Measurements from ENCODE around the gene ZNF423. TPM values are rescaled to one million over a fixed set of nuclear protein-coding genes. Genes with fewer than 3 reads are reported as not detected.

ZNF423 gene
- total RNA-seq, 1 experiment from 2014 or later: 0.20 TPM

DNA sequence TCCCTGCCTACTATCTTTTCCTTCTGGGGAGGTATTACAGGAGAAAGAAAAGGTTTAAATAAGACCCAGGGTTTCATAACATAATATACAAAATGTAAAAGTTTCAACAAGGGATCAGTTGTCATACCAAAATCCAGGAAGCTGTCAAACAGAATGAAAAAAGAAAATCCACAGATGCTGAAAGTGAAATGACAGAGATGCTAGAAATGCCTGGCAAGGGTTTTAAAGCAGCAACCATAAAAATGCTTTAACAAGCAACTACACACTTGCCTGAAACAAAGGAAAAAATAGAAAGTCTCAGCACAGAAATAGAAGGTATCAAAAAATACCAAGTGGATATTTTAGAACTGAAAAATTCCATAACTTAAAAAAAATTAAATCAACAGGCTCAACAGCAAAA lies 377.3 kb downstream of the ZNF423 start:
- CTCF ChIA-PET: no interaction called here
- Histone ChIP-seq H3K36me3 (ENCODE audit: control insufficient read depth, insufficient read depth, low read length) (no peaks in the 10 kb centered on the region), H3K27me3 (replicated peaks; ENCODE audit: control insufficient read depth, insufficient read depth, low read length) (no peaks in the 10 kb centered on the region), H3K4me1 (no peaks in the 10 kb centered on the region), H3K9me3 (no peaks in the 10 kb centered on the region), H3K4me3 (ENCODE audit: low read depth, low read length) (no peak overlapping the region)
- intact Hi-C loops (cut with micrococcal nuclease; ENCODE audit: unreplicated experiment): no loop called here
- H3K27me3 Mint-ChIP-seq (ENCODE audit: insufficient read depth, unreplicated experiment): peaks cover 10% of the 10 kb centered on the region
- DNase-seq: no peak
- H3K4me3 Mint-ChIP-seq (ENCODE audit: unreplicated experiment): no peak overlapping the region
- BruUV-seq (replicated peaks): no TSS peak
- no peaks in the 10 kb centered on the region for H3K9me3 Mint-ChIP-seq (ENCODE audit: unreplicated experiment)
- TF ChIP-seq, protein P1, sequence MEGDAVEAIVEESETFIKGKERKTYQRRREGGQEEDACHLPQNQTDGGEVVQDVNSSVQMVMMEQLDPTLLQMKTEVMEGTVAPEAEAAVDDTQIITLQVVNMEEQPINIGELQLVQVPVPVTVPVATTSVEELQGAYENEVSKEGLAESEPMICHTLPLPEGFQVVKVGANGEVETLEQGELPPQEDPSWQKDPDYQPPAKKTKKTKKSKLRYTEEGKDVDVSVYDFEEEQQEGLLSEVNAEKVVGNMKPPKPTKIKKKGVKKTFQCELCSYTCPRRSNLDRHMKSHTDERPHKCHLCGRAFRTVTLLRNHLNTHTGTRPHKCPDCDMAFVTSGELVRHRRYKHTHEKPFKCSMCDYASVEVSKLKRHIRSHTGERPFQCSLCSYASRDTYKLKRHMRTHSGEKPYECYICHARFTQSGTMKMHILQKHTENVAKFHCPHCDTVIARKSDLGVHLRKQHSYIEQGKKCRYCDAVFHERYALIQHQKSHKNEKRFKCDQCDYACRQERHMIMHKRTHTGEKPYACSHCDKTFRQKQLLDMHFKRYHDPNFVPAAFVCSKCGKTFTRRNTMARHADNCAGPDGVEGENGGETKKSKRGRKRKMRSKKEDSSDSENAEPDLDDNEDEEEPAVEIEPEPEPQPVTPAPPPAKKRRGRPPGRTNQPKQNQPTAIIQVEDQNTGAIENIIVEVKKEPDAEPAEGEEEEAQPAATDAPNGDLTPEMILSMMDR (IDR thresholded peaks at IDR 0.05; ENCODE audit: insufficient read depth in 1 of 2, low read depth in 1 of 2, low read length in 1 of 2, severe bottlenecking in 1 of 2, unreplicated experiment in 1 of 2): no peak
- POLR2A ChIA-PET: no interaction called here
- H3K27ac Mint-ChIP-seq (ENCODE audit: unreplicated experiment): no peak overlapping the region
- no peaks in the 10 kb centered on the region for H3K4me1 Mint-ChIP-seq (ENCODE audit: low read depth, unreplicated experiment)
- no peaks in the 10 kb centered on the region for H3K36me3 Mint-ChIP-seq (ENCODE audit: insufficient read depth, unreplicated experiment)

DNA sequence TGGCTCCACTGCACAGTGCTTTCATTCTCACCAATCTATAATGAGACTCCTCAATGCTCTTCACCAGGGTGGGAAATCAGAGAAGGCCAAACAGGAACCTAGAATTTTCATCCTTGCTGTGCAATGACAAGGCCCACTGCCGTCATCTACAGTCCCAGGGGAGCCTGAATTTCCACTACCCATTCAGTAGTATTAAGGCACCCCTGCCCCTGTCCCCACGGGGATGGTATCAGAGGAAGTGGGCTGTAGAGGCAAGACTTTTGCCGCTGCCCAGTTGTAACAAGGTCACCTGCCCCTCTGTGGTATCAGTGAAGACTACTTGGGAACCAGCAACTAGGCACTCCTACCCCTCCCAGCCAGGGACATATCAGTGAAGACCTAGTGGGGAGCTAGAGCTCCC lies 377.8 kb downstream of the ZNF423 start:
- Histone ChIP-seq H3K36me3 (ENCODE audit: control insufficient read depth, insufficient read depth, low read length) (no peaks in the 10 kb centered on the region), H3K4me3 (ENCODE audit: low read depth, low read length) (no peak overlapping the region), H3K4me1 (no peaks in the 10 kb centered on the region), H3K27me3 (replicated peaks; ENCODE audit: control insufficient read depth, insufficient read depth, low read length) (no peaks in the 10 kb centered on the region), H3K9me3 (no peaks in the 10 kb centered on the region)
- POLR2A ChIA-PET: no interaction called here
- Mint-ChIP-seq H3K27me3 (ENCODE audit: insufficient read depth, unreplicated experiment) (peaks cover 10% of the 10 kb centered on the region), H3K4me3 (ENCODE audit: unreplicated experiment) (no peak overlapping the region), H3K36me3 (ENCODE audit: insufficient read depth, unreplicated experiment) (no peaks in the 10 kb centered on the region), H3K9me3 (ENCODE audit: unreplicated experiment) (no peaks in the 10 kb centered on the region), H3K27ac (ENCODE audit: unreplicated experiment) (no peak overlapping the region), H3K4me1 (ENCODE audit: low read depth, unreplicated experiment) (no peaks in the 10 kb centered on the region)
- intact Hi-C loops (cut with micrococcal nuclease; ENCODE audit: unreplicated experiment): no loop called here
- no TSS peak for BruUV-seq (replicated peaks)
- CTCF ChIA-PET: no interaction called here
- TF ChIP-seq, protein P1 (IDR thresholded peaks at IDR 0.05; ENCODE audit: insufficient read depth in 1 of 2, low read depth in 1 of 2, low read length in 1 of 2, severe bottlenecking in 1 of 2, unreplicated experiment in 1 of 2): no peak
- no peak for DNase-seq

DNA sequence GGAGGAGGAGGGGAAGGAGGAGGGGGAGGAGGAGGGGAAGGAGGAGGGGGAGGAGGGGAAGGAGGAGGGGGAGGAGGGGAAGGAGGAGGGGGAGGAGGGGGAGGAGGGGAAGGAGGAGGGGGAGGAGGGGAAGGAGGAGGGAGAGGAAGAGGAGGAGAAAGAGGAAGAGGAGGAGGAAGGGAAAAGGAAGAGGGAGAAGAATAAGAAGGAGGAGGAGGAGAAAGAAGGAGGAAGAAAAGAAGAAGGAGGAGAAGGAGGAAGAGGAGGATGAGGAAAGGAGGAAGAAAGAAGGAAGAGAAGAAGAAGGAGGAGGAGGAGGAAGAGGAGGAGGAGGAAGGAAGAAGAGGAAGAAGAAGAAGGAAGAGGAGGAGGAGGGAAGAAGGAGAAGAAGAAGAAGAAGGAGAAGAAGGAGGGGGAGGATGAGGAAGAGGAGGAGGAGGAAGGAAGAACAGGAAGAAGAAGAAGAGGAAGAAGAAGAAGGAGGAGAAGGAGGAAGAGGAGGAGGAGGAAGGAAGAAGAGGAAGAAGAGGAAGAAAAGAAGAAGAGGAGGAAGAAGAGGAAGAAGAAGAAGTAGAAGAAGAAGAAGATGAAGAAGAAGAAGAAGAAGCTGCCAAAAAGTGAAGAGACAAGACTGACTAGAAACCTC lies 378.5 kb downstream of the ZNF423 start:
- intact Hi-C loops (cut with micrococcal nuclease; ENCODE audit: unreplicated experiment): no loop called here
- Histone ChIP-seq H3K4me3 (ENCODE audit: low read depth, low read length) (no peak overlapping the region), H3K4me1 (no peaks in the 10 kb centered on the region), H3K27me3 (replicated peaks; ENCODE audit: control insufficient read depth, insufficient read depth, low read length) (no peaks in the 10 kb centered on the region), H3K36me3 (ENCODE audit: control insufficient read depth, insufficient read depth, low read length) (no peaks in the 10 kb centered on the region), H3K9me3 (no peaks in the 10 kb centered on the region)
- H3K4me3 Mint-ChIP-seq (ENCODE audit: unreplicated experiment): no peak overlapping the region
- no peak for DNase-seq
- no peak overlapping the region for H3K27ac Mint-ChIP-seq (ENCODE audit: unreplicated experiment)
- BruUV-seq (replicated peaks): no TSS peak
- ChIA-PET CTCF (no interaction called here), POLR2A (no interaction called here)
- TF ChIP-seq, protein P1 (IDR thresholded peaks at IDR 0.05; ENCODE audit: insufficient read depth in 1 of 2, low read depth in 1 of 2, low read length in 1 of 2, severe bottlenecking in 1 of 2, unreplicated experiment in 1 of 2): no peak
- peaks cover 10% of the 10 kb centered on the region for H3K27me3 Mint-ChIP-seq (ENCODE audit: insufficient read depth, unreplicated experiment)
- H3K9me3 Mint-ChIP-seq (ENCODE audit: unreplicated experiment): no peaks in the 10 kb centered on the region
- H3K36me3 Mint-ChIP-seq (ENCODE audit: insufficient read depth, unreplicated experiment): no peaks in the 10 kb centered on the region
- no peaks in the 10 kb centered on the region for H3K4me1 Mint-ChIP-seq (ENCODE audit: low read depth, unreplicated experiment)
